ENCODE data around the gene GASK1A.

Gene GASK1A

DNA sequence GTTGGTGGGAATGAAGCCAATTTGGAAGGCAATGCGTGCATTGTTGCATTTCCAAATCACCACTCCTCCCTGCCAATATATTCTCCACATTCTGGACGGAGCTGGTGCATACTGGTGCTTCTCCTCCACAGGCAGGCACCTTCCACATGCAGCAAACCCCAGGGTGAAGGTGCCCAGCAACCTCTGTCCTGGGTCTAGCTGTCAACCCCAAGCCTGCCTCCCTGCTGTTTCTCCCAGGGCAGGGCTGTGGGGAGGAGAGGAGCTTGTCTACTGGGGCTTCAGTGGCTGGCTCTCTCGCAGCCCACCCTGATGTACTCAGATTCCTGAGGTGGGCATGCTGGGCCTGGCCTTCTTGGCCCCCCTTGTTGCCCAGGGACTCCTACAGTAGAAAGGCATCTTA is 20.1 kb downstream of the GASK1A start:
- H3K4me3 ChIP-seq (ENCODE audit: low read depth, low read length), result no peak overlapping the region
- DNase-seq (ENCODE audit: low read depth, low spot score), result no peak
- ChIA-PET CTCF (interaction anchor here (0.7 kb wide), 1 partner anchor 37 kb away, joined by 3 read pairs; no protein-coding TSS in a partner anchor), POLR2A (no interaction called here)
- TF ChIP-seq, protein P1, sequence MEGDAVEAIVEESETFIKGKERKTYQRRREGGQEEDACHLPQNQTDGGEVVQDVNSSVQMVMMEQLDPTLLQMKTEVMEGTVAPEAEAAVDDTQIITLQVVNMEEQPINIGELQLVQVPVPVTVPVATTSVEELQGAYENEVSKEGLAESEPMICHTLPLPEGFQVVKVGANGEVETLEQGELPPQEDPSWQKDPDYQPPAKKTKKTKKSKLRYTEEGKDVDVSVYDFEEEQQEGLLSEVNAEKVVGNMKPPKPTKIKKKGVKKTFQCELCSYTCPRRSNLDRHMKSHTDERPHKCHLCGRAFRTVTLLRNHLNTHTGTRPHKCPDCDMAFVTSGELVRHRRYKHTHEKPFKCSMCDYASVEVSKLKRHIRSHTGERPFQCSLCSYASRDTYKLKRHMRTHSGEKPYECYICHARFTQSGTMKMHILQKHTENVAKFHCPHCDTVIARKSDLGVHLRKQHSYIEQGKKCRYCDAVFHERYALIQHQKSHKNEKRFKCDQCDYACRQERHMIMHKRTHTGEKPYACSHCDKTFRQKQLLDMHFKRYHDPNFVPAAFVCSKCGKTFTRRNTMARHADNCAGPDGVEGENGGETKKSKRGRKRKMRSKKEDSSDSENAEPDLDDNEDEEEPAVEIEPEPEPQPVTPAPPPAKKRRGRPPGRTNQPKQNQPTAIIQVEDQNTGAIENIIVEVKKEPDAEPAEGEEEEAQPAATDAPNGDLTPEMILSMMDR (IDR thresholded peaks at IDR 0.05; ENCODE audit: insufficient read depth, low read length, missing control alignments), result no peak

DNA sequence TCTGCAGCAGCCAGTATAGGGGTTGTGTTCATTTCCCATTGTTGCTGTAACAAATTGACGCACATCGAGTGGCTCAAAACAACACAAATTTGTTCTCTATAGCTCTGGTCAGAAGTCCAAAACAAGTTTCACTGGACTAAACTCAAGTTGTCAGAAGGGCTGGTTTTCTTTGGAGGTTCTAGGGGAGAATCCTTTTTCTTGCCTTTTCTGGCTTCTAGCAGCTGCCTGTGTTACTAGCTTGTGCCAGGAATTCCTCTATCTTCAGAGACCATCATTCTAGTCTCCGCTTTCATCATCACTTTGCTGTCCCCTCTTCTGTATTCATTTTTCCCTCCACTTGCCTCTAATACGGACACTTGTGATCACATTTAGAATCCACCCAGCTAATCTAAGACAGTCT is 20.5 kb downstream of the GASK1A start:
- ChIA-PET CTCF (no interaction called here), POLR2A (no interaction called here)
- no peak overlapping the region for H3K4me3 ChIP-seq (ENCODE audit: low read depth, low read length)
- TF ChIP-seq, protein P1 (IDR thresholded peaks at IDR 0.05; ENCODE audit: insufficient read depth, low read length, missing control alignments), result no peak
- no peak for DNase-seq (ENCODE audit: low read depth, low spot score)

DNA sequence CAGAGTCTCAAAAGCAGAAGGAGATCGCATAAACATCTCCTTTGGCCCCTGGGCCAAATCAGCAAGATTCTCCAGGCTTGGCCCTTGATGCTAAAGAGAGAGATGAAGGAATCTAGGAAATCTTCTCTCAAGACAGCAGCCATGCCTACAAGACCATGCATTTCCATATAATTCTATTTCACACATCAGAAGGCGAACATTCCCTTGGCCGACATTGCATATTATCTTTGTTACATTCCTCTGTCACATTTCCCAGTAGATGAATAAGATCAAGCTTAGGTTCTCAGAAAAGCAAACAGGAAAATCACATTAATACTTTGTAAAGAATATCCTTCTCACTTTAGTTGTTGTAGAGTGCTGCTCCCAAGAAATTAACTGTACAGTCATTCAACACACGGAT is 21.3 kb downstream of the GASK1A start:
- DNase-seq (ENCODE audit: low read depth, low spot score), result no peak
- TF ChIP-seq, protein P1 (IDR thresholded peaks at IDR 0.05; ENCODE audit: insufficient read depth, low read length, missing control alignments), result no peak
- no peak overlapping the region for H3K4me3 ChIP-seq (ENCODE audit: low read depth, low read length)
- CTCF ChIA-PET, result no interaction called here
- POLR2A ChIA-PET, result no interaction called here

DNA sequence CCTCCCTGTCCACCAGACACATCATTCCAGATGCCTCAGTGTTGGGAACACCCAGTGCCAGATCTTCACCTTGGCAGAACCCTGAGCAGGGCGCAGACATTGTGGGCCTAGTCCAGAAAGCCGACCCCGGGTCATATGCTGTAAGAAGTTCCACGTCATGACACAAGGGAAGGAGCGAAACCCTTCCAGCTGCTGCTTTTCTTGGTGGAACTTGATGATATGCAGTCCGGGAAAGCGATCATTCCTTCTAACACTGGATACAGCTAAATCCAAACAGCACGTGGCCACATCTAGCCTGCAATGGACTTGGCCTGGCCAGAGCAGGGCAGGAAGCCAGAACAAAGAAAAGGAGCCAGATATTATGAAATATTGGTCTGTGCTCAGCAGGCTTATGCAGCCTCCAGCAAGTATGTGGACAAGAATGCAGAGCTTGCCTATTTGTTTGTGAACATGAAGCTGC is 22.0 kb downstream of the GASK1A start:
- TF ChIP-seq, protein P1 (IDR thresholded peaks at IDR 0.05; ENCODE audit: insufficient read depth, low read length, missing control alignments), result no peak
- CTCF ChIA-PET, result no interaction called here
- POLR2A ChIA-PET, result no interaction called here
- DNase-seq (ENCODE audit: low read depth, low spot score), result peak; percentile 51
- H3K4me3 ChIP-seq (ENCODE audit: low read depth, low read length), result no peak overlapping the region

DNA sequence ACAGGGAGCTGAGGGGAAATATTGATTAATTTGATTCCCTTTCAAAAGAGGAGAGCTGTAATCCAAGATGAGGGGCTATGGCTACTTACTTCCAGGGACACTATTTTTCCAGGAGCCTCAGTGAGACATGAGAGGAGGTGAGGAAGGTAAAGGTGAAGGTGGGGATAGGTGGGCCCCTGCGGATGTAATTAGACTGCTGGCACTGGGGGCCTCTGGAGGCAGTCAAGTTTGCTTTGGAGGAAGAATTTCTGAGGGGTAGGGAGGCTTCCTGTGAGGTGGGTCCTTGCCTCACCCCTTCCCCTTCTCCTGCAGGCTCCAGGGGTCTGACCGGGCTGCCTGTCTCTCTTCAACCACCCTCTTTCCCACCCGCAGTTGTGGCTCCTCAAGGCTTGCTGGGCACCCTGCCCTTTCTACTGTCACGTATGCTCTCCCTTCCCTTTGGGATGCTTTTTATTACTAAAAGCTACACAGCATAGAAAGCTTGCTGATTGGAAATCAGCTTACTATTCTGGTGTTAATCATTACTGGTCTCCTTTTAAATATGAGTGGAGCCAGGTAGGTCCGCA is 22.5 kb downstream of the GASK1A start:
- no peak overlapping the region for H3K4me3 ChIP-seq (ENCODE audit: low read depth, low read length)
- DNase-seq (ENCODE audit: low read depth, low spot score), result no peak
- ChIA-PET POLR2A (no interaction called here), CTCF (no interaction called here)
- TF ChIP-seq, protein P1 (IDR thresholded peaks at IDR 0.05; ENCODE audit: insufficient read depth, low read length, missing control alignments), result no peak

DNA sequence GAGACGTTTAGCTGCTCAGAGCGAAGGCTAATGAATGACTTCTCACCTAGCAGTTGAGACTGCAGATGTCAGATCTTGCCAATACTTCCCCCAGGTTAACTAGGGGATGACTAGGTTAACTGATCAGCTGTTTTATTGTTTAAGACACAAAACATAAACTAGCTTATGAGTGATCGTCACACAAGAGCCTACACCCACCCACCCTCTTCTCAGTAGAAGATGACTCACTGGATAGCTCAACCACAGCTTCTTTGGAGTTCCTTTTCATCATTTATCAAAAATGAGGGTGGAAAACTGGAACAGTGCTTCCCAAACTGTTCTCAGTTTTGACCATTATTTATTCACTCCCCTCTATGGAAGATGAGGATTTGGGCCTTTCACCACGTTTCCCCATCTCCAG is 25.2 kb downstream of the GASK1A start:
- POLR2A ChIA-PET, result no interaction called here
- TF ChIP-seq, protein P1 (IDR thresholded peaks at IDR 0.05; ENCODE audit: insufficient read depth, low read length, missing control alignments), result no peak
- no peak overlapping the region for H3K4me3 ChIP-seq (ENCODE audit: low read depth, low read length)
- CTCF ChIA-PET, result no interaction called here
- no peak for DNase-seq (ENCODE audit: low read depth, low spot score)
